Putamen (tissue), 1 donor: ENCODE measurements around the gene NEXN.
"Not testable (repeated sequence)": the region's sequence is repeated elsewhere in the genome, so short reads cannot be mapped to it uniquely, and the experiment has no call there.

Experiments used
- DNase-seq: peaks from one replicate; pipeline ENCODE4 v3.0.0-alpha.2; 2016; ENCODE audit warnings: low spot score

Gene NEXN

DNA sequence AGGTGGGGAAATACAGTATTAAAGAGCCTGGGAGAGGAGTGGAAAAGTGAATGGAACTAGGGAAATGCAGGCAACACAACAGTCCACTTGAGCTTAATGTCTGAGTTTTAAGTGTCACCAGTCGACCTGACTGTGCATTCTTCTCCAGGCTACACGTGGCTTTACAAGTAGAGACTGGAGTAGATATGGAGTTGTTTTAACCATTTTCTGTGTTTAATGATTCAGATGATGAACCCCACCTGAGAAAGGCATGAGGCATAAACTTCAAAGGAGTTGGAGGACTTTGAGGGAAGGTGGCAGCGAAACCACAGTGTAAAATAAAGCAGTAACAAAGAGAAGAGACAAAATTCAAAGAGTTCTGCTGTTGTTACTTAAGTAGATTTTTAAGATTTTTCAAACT is 77.9 kb downstream of the NEXN start:
- DNase-seq = no peak

- DNase-seq = no peak
These were observed 81.8 kb downstream of the NEXN start for GRCh38 chr1:77970192-77970591.

DNA sequence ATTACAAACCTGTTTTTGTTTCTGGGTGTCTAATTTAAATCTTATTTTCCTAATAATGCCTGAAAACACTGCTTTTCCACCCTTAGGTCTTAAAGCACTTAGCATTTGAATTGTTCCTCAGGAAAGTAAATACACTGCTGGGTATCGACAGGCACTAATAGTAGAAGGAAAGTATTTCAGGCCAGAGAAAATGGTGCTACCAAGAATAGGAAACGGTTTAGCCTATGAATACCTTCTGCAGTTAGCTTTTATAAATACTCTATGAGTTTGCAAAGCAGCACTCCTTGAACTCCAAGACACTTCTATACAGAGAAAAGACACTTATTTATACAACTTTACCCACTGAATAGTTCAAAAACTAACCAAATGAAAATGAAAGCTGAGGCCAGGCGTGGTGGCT is 83.7 kb downstream of the NEXN start:
- DNase-seq = no peak

DNA sequence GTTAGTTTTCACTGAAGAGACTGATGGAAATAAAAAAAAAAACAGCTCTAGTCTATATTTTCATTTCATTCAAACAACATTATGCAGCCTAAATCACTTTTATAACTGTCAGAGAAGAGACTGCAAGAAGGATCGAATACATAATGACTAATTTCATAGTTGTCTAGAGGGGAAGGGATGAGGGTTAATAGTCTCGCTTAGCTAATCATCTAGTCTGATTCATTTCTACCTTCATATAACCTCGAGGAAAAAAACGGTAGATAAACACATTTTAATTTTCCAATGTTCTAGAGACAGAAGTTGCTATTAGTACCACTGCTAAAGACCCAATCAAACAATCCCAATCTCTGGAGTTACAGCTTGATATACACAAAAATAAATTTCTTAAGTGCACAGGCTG is 87.0 kb downstream of the NEXN start:
- no peak for DNase-seq

DNA sequence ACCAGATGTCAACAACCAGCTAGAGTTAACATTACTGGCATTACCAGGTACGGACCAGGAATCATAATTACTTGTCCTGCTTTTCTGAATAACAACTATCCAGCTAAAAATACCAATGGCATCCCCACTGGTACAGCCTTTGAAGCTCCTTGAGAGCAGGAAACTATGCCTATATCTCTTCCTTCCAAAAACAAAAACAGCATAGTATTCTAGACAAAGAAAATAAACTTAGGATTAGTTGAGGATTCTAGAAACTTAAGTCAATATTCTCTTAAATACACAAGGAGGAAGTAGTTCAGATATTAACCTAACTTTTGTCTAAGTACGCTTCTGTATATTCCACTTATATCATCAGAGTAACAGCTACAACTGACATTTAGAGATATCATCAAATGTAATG is 87.5 kb downstream of the NEXN start:
- peak; percentile 7 for DNase-seq

- DNase-seq = no peak
These were observed 88.1 kb downstream of the NEXN start for GRCh38 chr1:77976433-77977076.

GRCh38 chr1:77977989-77978292 is 89.5 kb downstream of the NEXN start:
- DNase-seq = no peak

- peak; percentile 68 for DNase-seq
These were observed 90.0 kb downstream of the NEXN start for GRCh38 chr1:77978293-77978968.

DNA sequence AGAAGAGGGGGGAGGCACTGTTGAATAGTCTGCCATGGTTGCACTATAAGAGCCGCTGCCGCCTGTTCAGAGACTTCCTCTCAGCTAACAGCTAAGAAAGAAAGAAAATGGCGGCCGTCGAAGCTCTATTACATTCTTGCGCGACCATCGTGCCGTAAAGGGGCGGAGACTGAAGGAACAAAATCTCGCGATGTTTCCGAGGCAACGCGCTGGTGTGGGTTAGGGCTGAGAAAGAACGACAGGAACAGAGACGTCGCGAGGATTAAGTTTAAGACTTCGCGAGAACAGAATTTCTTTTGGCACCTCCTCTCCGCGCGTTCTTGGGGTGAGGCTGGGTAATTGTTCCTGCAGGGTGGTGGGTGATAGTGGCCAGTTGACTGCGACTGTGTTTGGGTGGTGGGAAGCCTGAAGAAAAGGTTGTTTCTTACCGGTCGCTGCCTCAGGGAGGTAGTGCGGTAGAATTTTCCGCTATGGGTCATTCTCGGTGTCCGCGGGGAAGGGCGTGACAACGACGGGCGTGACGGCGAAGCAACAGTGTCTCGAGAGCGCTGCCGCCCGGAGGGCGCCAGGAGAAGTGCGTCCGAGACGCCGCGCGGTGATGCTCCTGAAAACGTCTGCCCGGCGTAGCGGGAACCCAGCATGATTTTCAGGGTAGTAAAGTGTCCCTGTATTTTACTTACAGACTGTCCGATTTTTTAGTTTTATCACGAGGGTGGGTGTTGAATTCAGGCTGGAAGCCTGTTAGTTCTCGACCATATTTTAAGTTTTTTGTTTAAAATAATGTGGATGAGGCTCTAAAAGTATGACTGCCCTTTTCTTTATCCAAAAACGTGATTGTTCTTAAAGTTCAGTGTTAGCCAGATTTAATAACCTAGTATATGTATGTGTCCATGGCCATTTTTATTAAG is 90.8 kb downstream of the NEXN start, which contains the start of gene FUBP1:
TSS of gene FUBP1 (minus strand) at position 104 of the 908 bp plus-strand sequence. CDS start at position 36, 68 bp downstream.
- peak; percentile 95 for DNase-seq

DNA sequence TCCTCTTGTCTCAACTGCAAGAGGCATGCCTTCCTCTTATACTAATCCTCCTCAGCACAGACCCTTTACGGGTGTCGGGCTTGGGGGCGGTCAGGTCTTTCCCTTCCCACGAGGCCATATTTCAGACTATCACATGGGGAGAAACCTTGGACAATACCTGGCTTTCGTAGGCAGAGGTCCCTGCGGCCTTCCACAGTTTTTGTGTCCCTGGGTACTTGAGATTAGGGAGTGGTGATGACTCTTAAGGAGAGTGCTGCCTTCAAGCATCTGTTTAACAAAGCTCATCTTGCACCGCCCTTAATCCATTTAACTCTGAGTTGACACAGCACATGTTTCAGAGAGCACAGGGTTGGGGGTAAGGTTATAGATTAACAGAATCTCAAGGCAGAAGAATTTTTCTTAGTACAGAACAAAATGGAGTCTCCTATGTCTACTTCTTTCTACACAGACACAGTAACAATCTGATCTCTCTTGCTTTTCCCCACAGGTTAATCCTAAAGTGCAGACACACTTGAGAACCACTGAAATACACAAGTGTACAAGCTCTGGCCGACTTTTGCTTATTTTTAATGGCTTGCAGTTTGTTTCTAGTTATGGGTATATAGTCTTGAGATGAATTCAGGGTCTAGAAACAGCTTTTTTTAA is 95.0 kb downstream of the NEXN start:
- not testable (repeated sequence) for DNase-seq

DNA sequence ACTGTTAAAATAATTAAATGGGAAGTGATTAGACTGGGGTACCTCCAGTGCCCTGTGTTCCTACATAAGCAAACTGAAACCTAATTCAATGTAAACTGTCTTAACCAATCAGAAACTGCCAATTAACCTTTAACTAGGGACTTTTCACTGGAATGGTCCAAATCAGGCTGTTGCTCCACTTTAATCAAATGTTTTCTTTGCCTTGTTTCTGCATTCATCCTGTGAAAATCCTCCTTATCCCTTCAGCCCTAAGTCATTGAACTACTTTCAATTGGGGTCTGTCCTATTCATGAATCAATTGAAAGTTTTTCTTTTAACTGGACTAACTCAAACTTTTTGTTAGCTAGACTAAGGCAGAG is 95.6 kb downstream of the NEXN start:
- DNase-seq = no peak

DNA sequence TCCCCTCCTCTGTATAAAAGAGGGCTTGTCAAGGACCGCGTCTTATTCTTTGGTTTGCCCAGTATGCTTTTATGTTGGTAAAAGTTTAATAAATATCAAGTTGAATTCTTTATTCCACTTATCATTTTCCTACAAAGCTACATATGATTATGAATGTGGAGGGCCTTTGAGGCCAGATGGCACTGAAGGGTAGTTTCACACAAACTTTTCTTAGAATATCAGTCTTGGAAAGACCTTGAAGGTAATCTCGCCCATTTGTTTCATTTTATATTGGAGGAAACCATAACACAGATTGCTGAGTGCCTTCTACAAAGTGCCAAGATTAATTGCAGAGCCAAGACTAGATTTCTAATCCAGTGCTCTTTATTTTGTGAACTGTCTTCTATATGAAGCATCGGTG is 96.2 kb downstream of the NEXN start:
- no peak for DNase-seq

DNA sequence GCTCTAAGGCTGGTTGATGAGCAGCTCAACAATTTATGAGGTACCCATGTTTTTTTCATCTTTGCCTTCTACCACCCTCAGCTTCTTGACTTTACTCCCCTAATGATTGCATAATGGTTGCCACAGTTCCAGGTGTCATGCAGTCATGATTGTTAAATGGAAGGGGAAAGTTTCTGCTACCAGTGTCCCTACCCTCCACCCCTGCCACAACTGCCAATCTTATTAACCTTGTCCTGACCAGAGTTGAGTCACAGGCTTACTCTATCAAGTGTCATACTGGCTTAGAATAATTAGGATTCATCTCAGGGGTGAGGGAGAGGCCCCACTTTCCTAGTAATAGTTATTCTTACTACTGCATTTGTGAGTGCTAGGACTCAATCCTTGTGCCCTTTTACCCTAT is 98.4 kb downstream of the NEXN start:
- no peak for DNase-seq

GRCh38 chr1:77987919-77988318 is 99.5 kb downstream of the NEXN start:
- DNase-seq = no peak

- DNase-seq = no peak
These were observed 101.3 kb downstream of the NEXN start for GRCh38 chr1:77989744-77990143.

DNA sequence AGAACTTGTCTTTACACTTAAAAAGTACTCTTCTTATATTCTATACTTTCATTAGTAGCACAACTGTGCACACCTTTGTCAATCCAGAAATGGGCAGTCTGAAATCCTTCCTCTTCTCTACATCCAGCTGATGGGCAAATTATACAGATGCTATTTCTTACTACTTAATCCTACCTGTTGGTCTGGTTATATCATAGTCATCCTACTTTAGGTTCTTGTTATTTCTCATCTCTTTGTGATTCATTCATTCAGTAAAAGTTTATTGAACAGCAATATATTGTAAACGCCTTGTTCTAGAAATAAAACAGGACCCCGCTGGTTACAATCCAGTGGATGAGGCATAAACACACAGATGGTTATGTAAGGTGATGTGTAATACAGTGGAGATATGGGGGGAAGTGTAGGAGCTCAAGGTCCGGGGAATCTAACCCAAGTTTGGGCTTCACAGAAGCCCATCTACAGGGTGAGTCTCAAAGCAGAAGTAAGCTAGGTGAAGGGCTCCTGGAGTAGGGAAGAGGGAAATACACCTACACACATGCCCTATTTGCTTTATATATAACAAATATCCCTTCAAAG is 102.3 kb downstream of the NEXN start:
- DNase-seq = no peak

DNA sequence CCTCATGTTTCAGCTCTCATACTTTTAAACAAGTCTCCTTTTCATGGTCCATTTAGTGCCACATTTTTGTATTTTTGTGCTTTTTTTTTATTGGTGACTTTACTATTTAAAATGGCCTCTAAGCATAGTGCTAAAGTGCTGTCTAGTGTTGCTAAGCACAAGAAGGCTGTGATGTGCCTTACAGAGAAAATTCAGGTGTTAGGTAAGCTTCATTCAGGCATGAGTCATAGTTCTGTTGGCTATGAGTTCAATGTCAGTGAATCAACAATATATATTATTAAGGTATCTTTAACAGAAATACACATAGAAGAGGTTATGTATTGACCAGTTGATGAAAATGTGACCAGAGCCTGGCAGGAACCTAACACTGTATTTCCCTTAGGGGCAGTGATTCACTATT is 103.2 kb downstream of the NEXN start:
- DNase-seq = no peak
